ENCODE results near the gene INTS15. TPM values are rescaled to one million over a fixed set of nuclear protein-coding genes. Genes with fewer than 3 reads are reported as not detected.

INTS15 gene
- total RNA-seq, 1 experiment from 2014 or later: 21.4 TPM

DNA sequence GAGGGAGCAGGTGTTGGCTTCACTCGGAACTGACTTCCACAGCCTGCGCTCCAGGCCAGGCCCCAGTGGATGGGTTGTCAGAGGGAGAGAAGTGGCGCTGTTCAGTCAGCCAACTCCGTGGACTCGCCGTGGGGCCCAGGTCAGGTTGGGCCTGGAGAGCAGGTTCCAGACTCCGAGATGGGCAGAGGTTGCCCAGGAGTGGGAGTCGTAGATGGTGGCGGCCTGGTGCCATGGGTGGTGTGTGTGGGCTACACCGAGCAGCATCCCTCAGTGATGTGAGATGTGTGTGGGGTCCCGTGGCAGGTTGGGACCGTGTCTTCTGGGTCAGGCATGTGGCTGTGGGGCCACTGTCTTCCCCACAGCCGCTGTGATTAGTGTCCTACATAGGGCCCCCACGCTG, 57.7 kb downstream of the INTS15 start:
- DNase-seq: no peak
- TF ChIP-seq, protein P1, sequence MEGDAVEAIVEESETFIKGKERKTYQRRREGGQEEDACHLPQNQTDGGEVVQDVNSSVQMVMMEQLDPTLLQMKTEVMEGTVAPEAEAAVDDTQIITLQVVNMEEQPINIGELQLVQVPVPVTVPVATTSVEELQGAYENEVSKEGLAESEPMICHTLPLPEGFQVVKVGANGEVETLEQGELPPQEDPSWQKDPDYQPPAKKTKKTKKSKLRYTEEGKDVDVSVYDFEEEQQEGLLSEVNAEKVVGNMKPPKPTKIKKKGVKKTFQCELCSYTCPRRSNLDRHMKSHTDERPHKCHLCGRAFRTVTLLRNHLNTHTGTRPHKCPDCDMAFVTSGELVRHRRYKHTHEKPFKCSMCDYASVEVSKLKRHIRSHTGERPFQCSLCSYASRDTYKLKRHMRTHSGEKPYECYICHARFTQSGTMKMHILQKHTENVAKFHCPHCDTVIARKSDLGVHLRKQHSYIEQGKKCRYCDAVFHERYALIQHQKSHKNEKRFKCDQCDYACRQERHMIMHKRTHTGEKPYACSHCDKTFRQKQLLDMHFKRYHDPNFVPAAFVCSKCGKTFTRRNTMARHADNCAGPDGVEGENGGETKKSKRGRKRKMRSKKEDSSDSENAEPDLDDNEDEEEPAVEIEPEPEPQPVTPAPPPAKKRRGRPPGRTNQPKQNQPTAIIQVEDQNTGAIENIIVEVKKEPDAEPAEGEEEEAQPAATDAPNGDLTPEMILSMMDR (conservative IDR thresholded peaks at IDR 0.05): no peak
- no peak for TF ChIP-seq EZH2 (IDR thresholded peaks at IDR 0.05; ENCODE audit: low read depth)
- CTCF ChIA-PET: no interaction called here
- intact Hi-C loops (cut with micrococcal nuclease; ENCODE audit: unreplicated experiment): no loop called here
- H3F3A ChIP-seq (ENCODE audit: insufficient read depth, low read depth): 0 out of 2 replicates have a peak, but pooled peaks cover 5% of the 10 kb centered on the region
- peaks cover 8% of the 10 kb centered on the region; the same call in 1 of the 2 replicates for H3K9me3 ChIP-seq (ENCODE audit: insufficient read depth, low read depth)
- H3K4me1 ChIP-seq (replicated peaks; ENCODE audit: insufficient read depth): no peaks in the 10 kb centered on the region
- no TSS peak for BruUV-seq (replicated peaks)
- H3K4me2 ChIP-seq: no peak overlapping the region
- H3K79me2 ChIP-seq (ENCODE audit: low read depth): no peaks in the 10 kb centered on the region
- H3K36me3 ChIP-seq (ENCODE audit: low read depth): peaks cover 20% of the 10 kb centered on the region
- H3K4me3 ChIP-seq: no peak overlapping the region
- no peaks in the 10 kb centered on the region for H3K27me3 ChIP-seq (ENCODE audit: insufficient read depth, low read depth)
- no peak overlapping the region for H3K27ac ChIP-seq
- H3K9me2 ChIP-seq (ENCODE audit: insufficient read depth): no peaks in the 10 kb centered on the region
- POLR2A ChIA-PET (ENCODE audit: unreplicated experiment): no interaction called here
- H2AFZ ChIP-seq: no peak overlapping the region
- H4K20me1 ChIP-seq (ENCODE audit: insufficient read depth): no peaks in the 10 kb centered on the region

DNA sequence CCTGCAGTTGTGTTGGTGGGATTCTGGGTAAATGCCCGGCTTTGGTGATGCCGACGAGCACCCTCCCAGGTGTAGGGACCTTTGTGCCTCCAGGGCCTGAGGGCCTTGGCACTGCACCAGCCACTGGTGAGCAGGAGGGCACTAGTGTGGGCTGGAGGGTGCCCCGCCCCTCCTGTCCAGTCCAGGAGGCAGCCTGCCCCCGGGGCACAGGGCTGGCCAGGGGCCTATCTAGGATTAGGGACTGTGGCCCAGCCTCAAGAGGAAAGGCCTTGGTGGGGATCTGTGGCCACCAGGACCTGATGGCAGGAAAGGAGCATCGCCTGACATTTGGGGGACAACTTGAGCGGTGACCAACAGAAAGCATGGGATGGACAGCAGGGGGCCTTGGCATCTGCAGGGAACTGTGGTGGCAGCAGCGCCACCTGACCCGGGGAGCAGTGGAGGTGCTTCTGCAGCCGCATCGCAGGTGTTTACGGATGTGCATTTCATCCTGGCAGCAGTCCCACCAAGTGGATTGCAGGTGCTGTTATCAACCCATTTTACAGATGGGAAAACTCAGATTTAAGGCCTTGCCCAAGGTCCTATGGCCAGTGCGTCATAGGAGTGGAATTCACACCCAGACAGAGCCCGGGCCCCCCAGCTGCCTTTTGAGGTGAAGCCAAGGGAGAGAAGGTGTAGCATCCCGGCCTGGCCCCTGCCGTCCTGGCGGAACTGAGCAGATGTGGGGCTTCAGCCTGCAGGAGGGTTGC, 58.4 kb downstream of the INTS15 start:
- no peak for DNase-seq
- Histone ChIP-seq H3K27me3 (ENCODE audit: insufficient read depth, low read depth) (no peaks in the 10 kb centered on the region), H3K79me2 (ENCODE audit: low read depth) (no peaks in the 10 kb centered on the region), H3K27ac (no peak overlapping the region), H4K20me1 (ENCODE audit: insufficient read depth) (no peaks in the 10 kb centered on the region), H3K9me2 (ENCODE audit: insufficient read depth) (no peaks in the 10 kb centered on the region), H3K4me1 (replicated peaks; ENCODE audit: insufficient read depth) (no peaks in the 10 kb centered on the region), H3K36me3 (ENCODE audit: low read depth) (peaks cover 19% of the 10 kb centered on the region), H3K4me2 (no peak overlapping the region), H2AFZ (no peak overlapping the region), H3K9me3 (ENCODE audit: insufficient read depth, low read depth) (peaks cover 8% of the 10 kb centered on the region; the same call in 1 of the 2 replicates), H3K4me3 (no peak overlapping the region), H3F3A (ENCODE audit: insufficient read depth, low read depth) (0 out of 2 replicates have a peak, but pooled peaks cover 5% of the 10 kb centered on the region)
- ChIA-PET CTCF (no interaction called here), POLR2A (ENCODE audit: unreplicated experiment) (no interaction called here)
- no peak for TF ChIP-seq EZH2 (IDR thresholded peaks at IDR 0.05; ENCODE audit: low read depth)
- TF ChIP-seq, protein P1 (conservative IDR thresholded peaks at IDR 0.05): no peak
- BruUV-seq (replicated peaks): no TSS peak
- intact Hi-C loops (cut with micrococcal nuclease; ENCODE audit: unreplicated experiment): no loop called here

DNA sequence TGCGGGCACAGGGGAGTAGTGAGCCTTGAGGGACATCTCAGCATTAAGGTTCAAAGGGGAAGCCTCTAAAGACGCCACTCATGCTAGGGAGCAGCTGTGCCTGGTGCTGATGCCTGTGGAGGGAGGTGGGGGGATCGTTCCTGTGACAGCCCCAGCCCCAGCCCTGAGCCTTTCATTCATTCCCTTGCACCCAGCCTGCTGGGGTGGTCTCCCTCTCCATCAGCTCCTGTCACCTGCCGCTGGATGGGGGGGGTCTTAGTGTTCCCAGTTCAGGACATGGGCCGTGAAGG, 58.9 kb downstream of the INTS15 start:
- H2AFZ ChIP-seq: no peak overlapping the region
- H3K79me2 ChIP-seq (ENCODE audit: low read depth): no peaks in the 10 kb centered on the region
- H3K9me3 ChIP-seq (ENCODE audit: insufficient read depth, low read depth): peaks cover 8% of the 10 kb centered on the region; the same call in 1 of the 2 replicates
- CTCF ChIA-PET: no interaction called here
- TF ChIP-seq, protein P1 (conservative IDR thresholded peaks at IDR 0.05): no peak
- TF ChIP-seq EZH2 (IDR thresholded peaks at IDR 0.05; ENCODE audit: low read depth): no peak
- no TSS peak for BruUV-seq (replicated peaks)
- no peaks in the 10 kb centered on the region for H3K4me1 ChIP-seq (replicated peaks; ENCODE audit: insufficient read depth)
- no peaks in the 10 kb centered on the region for H3K9me2 ChIP-seq (ENCODE audit: insufficient read depth)
- no peak overlapping the region for H3K4me3 ChIP-seq
- H3K36me3 ChIP-seq (ENCODE audit: low read depth): peaks cover 19% of the 10 kb centered on the region
- intact Hi-C loops (cut with micrococcal nuclease; ENCODE audit: unreplicated experiment): no loop called here
- H3K27me3 ChIP-seq (ENCODE audit: insufficient read depth, low read depth): no peaks in the 10 kb centered on the region
- POLR2A ChIA-PET (ENCODE audit: unreplicated experiment): no interaction called here
- H3K27ac ChIP-seq: no peak overlapping the region
- H3F3A ChIP-seq (ENCODE audit: insufficient read depth, low read depth): 0 out of 2 replicates have a peak, but pooled peaks cover 5% of the 10 kb centered on the region
- no peaks in the 10 kb centered on the region for H4K20me1 ChIP-seq (ENCODE audit: insufficient read depth)
- DNase-seq: no peak
- no peak overlapping the region for H3K4me2 ChIP-seq
